GM23248 (cell line): ENCODE data around the gene GRID2IP. TPM values are rescaled to one million over a fixed set of nuclear protein-coding genes. Genes with fewer than 3 reads are reported as not detected.
"Not testable (repeated sequence)": the region's sequence is repeated elsewhere in the genome, so short reads cannot be mapped to it uniquely, and the experiment has no call there.

ENCODE experiments used
- DNase-seq: peaks from one replicate; pipeline ENCODE4 v3.0.0-alpha.2; 2015
- H2AFZ ChIP-seq: fragments of 200-600 bp; sonication (generic); 2 replicates; pipeline ENCODE4 v1.6.1; 2016; ENCODE audit warnings: antibody characterized with exemption
- H3F3A ChIP-seq: fragments of 200-600 bp; sonication (generic); 2 replicates; pipeline ENCODE4 v1.6.1; 2016; ENCODE audit warnings: mild to moderate bottlenecking, antibody characterized with exemption, mixed run types; ENCODE audit not compliant: insufficient read depth
- H3K27ac ChIP-seq: fragments of 200-600 bp; sonication (generic); 2 replicates; pipeline ENCODE4 v1.5.1; 2016; ENCODE audit warnings: mild to moderate bottlenecking
- H3K27me3 ChIP-seq: fragments of 200-600 bp; sonication (generic); replicated peaks from 2 replicates; pipeline ENCODE4 v1.6.1; 2016; ENCODE audit warnings: mild to moderate bottlenecking; ENCODE audit not compliant: insufficient read depth
- H3K36me3 ChIP-seq: fragments of 200-600 bp; sonication (generic); 2 replicates; pipeline ENCODE4 v1.6.1; 2016; ENCODE audit warnings: low read depth, mild to moderate bottlenecking
- H3K4me1 ChIP-seq: fragments of 200-600 bp; sonication (generic); 2 replicates; pipeline ENCODE4 v1.6.1; 2016; ENCODE audit warnings: mild to moderate bottlenecking; ENCODE audit not compliant: insufficient read depth
- H3K4me2 ChIP-seq: fragments of 200-600 bp; sonication (generic); one replicate; pipeline ENCODE4 v1.6.1; 2016; ENCODE audit warnings: mild to moderate bottlenecking; ENCODE audit not compliant: unreplicated experiment
- H3K4me3 ChIP-seq: fragments of 200-600 bp; sonication (generic); 2 replicates; pipeline ENCODE4 v1.5.1; 2016; ENCODE audit warnings: mild to moderate bottlenecking
- H3K79me2 ChIP-seq: fragments of 200-600 bp; sonication (generic); 2 replicates; pipeline ENCODE4 v1.6.1; 2016; ENCODE audit warnings: mild to moderate bottlenecking; ENCODE audit not compliant: insufficient read depth
- H3K9ac ChIP-seq: fragments of 200-600 bp; sonication (generic); 2 replicates; pipeline ENCODE4 v1.6.1; 2016; ENCODE audit warnings: mild to moderate bottlenecking
- H3K9me2 ChIP-seq: fragments of 200-600 bp; sonication (generic); 2 replicates; pipeline ENCODE4 v1.6.1; 2016; ENCODE audit warnings: mixed run types, mild to moderate bottlenecking, moderate library complexity; ENCODE audit not compliant: insufficient read depth
- H3K9me3 ChIP-seq: fragments of 200-600 bp; sonication (generic); one replicate; pipeline ENCODE4 v1.6.1; 2017; ENCODE audit warnings: low read depth
- H4K20me1 ChIP-seq: fragments of 200-600 bp; sonication (generic); 2 replicates; pipeline ENCODE4 v1.6.0; 2016; ENCODE audit not compliant: insufficient read depth
- EZH2 ChIP-seq: fragments of 200-600 bp; sonication (generic); IDR thresholded peaks from 2 replicates; pipeline ENCODE4 v1.6.1; 2018; ENCODE audit warnings: antibody characterized with exemption, mild to moderate bottlenecking; ENCODE audit not compliant: insufficient read depth, poor library complexity, severe bottlenecking
- EZH2phosphoT487 ChIP-seq: fragments of 200-600 bp; sonication (generic); IDR thresholded peaks from 2 replicates; pipeline ENCODE4 v1.6.1; 2018; ENCODE audit warnings: antibody characterized with exemption, moderate library complexity, mild to moderate bottlenecking, low read depth; ENCODE audit not compliant: insufficient read depth
- WGBS, 2 experiments: methylation state at CpG; one replicate each; pipeline ENCODE4 v1.1.6; 2015 to 2017; ENCODE audit warnings: low lambda C conversion rate in 2 of 2, low coverage in 1 of 2; ENCODE audit errors: missing lambda C conversion rate in 2 of 2; 5-methylcytosine and 5-hydroxymethylcytosine counted together
- in situ Hi-C: fragments of 300-500 bp; cut with MboI; formaldehyde crosslinking; loops from 2 replicates; pipeline ENCODE4 v1.15.0; 2020
- polyA plus RNA-seq: library from polyadenylated mRNA; unstranded; fragments of >200 nt; fragmentation: Nextera tagmentation; extraction: Ambion mirVana; gene quantifications from 2 replicates; pipeline ENCODE4 v1.2.1, GENCODE V29; 2016
- total RNA-seq: library from RNA; depleted of rRNA; stranded (reverse); fragments of >200 nt; shearing (Covaris generic); gene quantifications from 2 replicates; pipeline ENCODE4 v1.2.3, GENCODE V29; 2014

The GRID2IP gene
- total and polyA plus RNA-seq, 2 experiments from 2014 or later: not detected

DNA sequence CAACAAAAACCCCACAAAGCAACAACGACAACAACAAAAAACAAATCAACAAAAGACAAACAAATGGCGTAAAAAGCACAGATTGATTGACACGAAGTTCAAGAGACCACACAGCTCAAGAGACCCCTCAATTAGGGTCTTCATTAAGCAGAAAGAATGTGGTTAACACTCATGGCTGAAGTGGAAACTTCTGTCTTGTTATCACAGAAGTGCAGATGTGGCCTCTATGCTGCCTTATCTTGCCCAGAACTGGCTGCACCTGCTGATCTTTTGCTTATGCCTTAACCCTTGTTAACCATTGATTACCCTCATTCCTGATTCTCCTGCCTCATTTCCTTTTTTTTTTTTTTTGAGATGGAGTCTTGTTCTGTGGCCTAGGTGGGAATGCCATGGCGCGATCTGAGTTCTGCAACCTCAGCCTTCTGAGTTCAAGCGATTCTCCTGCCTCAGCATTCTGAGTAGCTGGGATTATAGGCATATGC is 100.0 kb downstream of the GRID2IP start:
- no peaks in the 10 kb centered on the region for H3K9me3 ChIP-seq
- in situ Hi-C loops: no loop called here
- no peak overlapping the region for H3K4me2 ChIP-seq
- no peak overlapping the region for H3K9ac ChIP-seq
- no peak overlapping the region for H3K27ac ChIP-seq
- no peaks in the 10 kb centered on the region for H4K20me1 ChIP-seq
- peaks cover 14% of the 10 kb centered on the region for H3K79me2 ChIP-seq
- no peak overlapping the region for H2AFZ ChIP-seq
- H3K27me3 ChIP-seq: no peaks in the 10 kb centered on the region
- peaks cover 40% of the 10 kb centered on the region for H3F3A ChIP-seq
- TF ChIP-seq EZH2 (no peak), EZH2phosphoT487 (no peak)
- H3K36me3 ChIP-seq: no peaks in the 10 kb centered on the region
- peaks cover 28% of the 10 kb centered on the region for H3K4me1 ChIP-seq
- no peaks in the 10 kb centered on the region for H3K9me2 ChIP-seq
- WGBS, 2 experiments: 90 to 94% methylated on average over 6 of the region's 6 CpGs
- DNase-seq: no peak
- H3K4me3 ChIP-seq: no peak overlapping the region

DNA sequence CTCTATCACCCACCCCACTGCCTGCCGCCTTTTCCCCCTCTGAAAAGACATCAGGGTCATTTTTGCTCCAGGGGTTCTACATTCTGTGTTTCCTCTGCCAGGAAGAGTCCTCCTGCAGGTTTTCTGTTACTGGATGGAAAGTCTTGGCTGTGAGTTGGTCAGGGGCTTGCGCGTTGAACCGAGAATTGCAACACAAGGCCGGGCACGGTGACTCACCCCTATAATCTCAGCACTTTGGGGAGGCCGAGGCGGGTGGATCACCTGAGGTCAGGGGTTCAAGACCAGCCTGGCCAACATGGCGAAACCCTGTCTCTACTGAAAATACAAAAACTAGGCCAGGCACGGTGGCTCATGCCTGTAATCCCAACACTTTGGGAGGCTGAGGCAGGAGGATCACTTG is 100.7 kb downstream of the GRID2IP start:
- H3K9me2 ChIP-seq, DNase-seq, H3K36me3 ChIP-seq, H3K4me3 ChIP-seq, H3K9me3 ChIP-seq, in situ Hi-C loops, H2AFZ ChIP-seq, H3K27ac ChIP-seq, H4K20me1 ChIP-seq, H3K4me2 ChIP-seq, H3K9ac ChIP-seq, H3K27me3 ChIP-seq: not testable (repeated sequence)
- Histone ChIP-seq H3K4me1 (peaks cover 28% of the 10 kb centered on the region), H3F3A (peaks cover 34% of the 10 kb centered on the region), H3K79me2 (peaks cover 21% of the 10 kb centered on the region)
- WGBS, 2 experiments: 96% methylated on average over 9 to 10 of the region's 10 CpGs

DNA sequence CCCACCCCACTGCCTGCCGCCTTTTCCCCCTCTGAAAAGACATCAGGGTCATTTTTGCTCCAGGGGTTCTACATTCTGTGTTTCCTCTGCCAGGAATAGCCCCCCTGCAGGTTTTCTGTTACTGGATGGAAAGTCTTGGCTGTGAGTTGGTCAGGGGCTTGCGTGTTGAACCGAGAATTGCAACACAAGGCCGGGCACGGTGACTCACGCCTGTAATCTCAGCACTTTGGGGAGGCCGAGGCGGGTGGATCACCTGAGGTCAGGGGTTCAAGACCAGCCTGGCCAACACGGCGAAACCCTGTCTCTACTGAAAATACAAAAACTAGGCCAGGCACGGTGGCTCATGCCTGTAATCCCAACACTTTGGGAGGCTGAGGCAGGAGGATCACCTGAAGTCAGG is 101.4 kb downstream of the GRID2IP start:
- DNase-seq, in situ Hi-C loops: not testable (repeated sequence)
- WGBS, 2 experiments: 84 to 95% methylated on average over 7 to 11 of the region's 11 CpGs

DNA sequence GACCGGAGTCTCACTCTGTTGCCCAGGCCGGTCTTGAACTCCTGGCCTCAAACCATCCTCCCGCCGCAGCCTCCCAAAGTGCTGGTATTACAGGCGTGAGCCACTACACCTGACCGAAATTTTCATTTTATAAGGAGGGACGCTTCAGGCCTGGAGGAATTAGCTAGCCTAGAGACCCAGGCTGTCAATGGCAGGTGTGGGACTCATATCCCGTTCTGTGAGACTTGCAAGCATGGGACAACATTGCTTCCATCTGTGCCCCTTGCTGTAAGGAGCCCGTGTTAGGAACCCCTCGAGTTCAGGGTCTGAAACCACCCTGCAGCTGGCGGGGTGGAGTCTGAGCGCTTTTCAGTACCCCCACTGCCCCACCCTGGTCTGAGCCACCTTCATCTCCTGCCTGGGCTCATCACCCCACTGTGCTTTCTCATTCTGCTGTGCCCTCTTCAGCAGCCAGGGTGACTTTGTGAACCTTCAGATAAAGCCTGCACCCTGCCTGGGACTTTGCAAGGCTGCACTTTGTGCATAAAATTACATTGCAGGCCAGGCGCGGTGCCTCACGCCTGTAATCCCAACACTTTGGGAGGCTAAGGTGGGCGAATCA is 102.2 kb downstream of the GRID2IP start:
- H3F3A ChIP-seq: peaks cover 30% of the 10 kb centered on the region
- H3K27me3 ChIP-seq: no peaks in the 10 kb centered on the region
- no peaks in the 10 kb centered on the region for H3K9me2 ChIP-seq
- H3K4me1 ChIP-seq: peaks cover 29% of the 10 kb centered on the region
- no peak overlapping the region for H3K4me2 ChIP-seq
- peaks cover 36% of the 10 kb centered on the region for H3K79me2 ChIP-seq
- 64 to 75% methylated on average over 16 of the region's 16 CpGs for WGBS, 2 experiments
- H3K4me3 ChIP-seq: no peak overlapping the region
- peak overlapping the region; percentile 95 for H3K27ac ChIP-seq
- no peak overlapping the region for H2AFZ ChIP-seq
- H3K36me3 ChIP-seq: peaks cover 18% of the 10 kb centered on the region; the same call in 1 of the 2 replicates
- H3K9me3 ChIP-seq: no peaks in the 10 kb centered on the region
- in situ Hi-C loops: no loop called here
- no peak overlapping the region for H3K9ac ChIP-seq
- TF ChIP-seq EZH2phosphoT487: no peak
- TF ChIP-seq EZH2: no peak
- H4K20me1 ChIP-seq: no peaks in the 10 kb centered on the region
- no peak for DNase-seq

More for the DNA sequence above, 101.4 kb downstream of the GRID2IP start:
- H3K4me1 ChIP-seq: peaks cover 28% of the 10 kb centered on the region
- not testable (repeated sequence) for H3K9me3 ChIP-seq, H3K27me3 ChIP-seq, H3K4me3 ChIP-seq, H3K36me3 ChIP-seq, H3K27ac ChIP-seq, H2AFZ ChIP-seq, H3K9me2 ChIP-seq, H3K9ac ChIP-seq, H4K20me1 ChIP-seq, H3K4me2 ChIP-seq
- H3F3A ChIP-seq: peaks cover 30% of the 10 kb centered on the region
- H3K79me2 ChIP-seq: peaks cover 28% of the 10 kb centered on the region
